Stomach (tissue), 4 donors: ENCODE measurements around the gene MED13L.

Source experiments
- EP300 ChIP-seq: sonication (generic); formaldehyde crosslinking; IDR thresholded peaks from one replicate; pipeline ENCODE4 v1.6.1; 2017; ENCODE audit warnings: antibody characterized with exemption
- POLR2A ChIP-seq, 4 donors: fragments of 450-650 bp; IDR thresholded peaks; one replicate each; pipeline ENCODE4 v1.6.1; 2016; ENCODE audit warnings: antibody characterized with exemption in 4 of 4, control low read depth in 2 of 4, mild to moderate bottlenecking in 1 of 4, moderate library complexity in 1 of 4
- POLR2AphosphoS5 ChIP-seq, 3 donors: sonication (generic); formaldehyde crosslinking; IDR thresholded peaks; one replicate each; pipeline ENCODE4 v1.6.1; 2016; ENCODE audit warnings: antibody characterized with exemption in 3 of 3
- TF ChIP-seq, protein P1 (sequence below), 7 experiments: fragments of 450-650 bp in 4 of 7; fragments of 200-600 bp in 3 of 7; sonication (generic) in 3 of 7; IDR thresholded peaks; one replicate each; pipeline ENCODE4 v1.5.1; 2016 to 2019; ENCODE audit warnings: antibody characterized with exemption in 7 of 7, control low read depth in 2 of 7, mild to moderate bottlenecking in 1 of 7

DNA sequence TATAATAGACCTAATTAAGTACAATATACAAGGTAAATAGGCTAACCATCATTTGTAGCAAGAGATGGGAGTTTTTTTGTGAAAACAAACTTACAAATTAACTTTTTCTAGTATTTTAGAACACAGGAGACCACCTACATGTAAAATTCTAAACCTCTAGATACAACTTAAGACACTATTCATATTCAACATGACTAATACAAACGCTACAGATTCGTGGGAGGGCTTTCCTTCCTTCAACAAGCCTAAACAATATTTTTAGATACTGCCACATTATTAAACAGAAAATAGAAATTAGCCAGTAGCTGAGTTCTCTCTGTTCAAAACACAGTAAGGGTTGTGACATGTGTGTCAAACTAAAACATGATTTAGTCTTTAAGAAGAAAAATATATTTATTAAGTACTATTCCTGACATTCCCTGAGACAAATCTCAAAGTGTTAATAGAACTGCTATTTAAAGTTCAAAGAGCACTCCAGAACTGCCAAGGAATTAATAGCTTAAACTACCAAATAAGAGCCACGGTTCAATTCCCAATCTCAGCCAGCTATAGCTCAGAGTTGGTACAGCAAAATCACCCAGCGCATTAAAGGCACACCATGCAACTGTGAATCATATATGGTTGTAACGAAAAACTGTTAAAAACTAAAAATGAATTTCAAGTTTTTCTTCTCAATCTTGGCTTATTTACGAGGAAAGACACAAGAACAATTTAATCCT, 10.7 kb downstream of the MED13L start:
- TF ChIP-seq, protein P1, sequence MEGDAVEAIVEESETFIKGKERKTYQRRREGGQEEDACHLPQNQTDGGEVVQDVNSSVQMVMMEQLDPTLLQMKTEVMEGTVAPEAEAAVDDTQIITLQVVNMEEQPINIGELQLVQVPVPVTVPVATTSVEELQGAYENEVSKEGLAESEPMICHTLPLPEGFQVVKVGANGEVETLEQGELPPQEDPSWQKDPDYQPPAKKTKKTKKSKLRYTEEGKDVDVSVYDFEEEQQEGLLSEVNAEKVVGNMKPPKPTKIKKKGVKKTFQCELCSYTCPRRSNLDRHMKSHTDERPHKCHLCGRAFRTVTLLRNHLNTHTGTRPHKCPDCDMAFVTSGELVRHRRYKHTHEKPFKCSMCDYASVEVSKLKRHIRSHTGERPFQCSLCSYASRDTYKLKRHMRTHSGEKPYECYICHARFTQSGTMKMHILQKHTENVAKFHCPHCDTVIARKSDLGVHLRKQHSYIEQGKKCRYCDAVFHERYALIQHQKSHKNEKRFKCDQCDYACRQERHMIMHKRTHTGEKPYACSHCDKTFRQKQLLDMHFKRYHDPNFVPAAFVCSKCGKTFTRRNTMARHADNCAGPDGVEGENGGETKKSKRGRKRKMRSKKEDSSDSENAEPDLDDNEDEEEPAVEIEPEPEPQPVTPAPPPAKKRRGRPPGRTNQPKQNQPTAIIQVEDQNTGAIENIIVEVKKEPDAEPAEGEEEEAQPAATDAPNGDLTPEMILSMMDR (IDR thresholded peaks at IDR 0.05): no peak
- TF ChIP-seq POLR2A (IDR thresholded peaks at IDR 0.05) (no peak), POLR2AphosphoS5 (IDR thresholded peaks at IDR 0.05) (no peak), EP300 (no peak)
